ENCODE measurements around the gene CCR1. TPM values are rescaled to one million over a fixed set of nuclear protein-coding genes. Genes with fewer than 3 reads are reported as not detected.
"Not testable (repeated sequence)": the region's sequence is repeated elsewhere in the genome, so short reads cannot be mapped to it uniquely, and the experiment has no call there.

The CCR1 gene
- total and polyA plus RNA-seq, 12 donors = 1.7 to 41.9 (median 13.3) TPM

DNA sequence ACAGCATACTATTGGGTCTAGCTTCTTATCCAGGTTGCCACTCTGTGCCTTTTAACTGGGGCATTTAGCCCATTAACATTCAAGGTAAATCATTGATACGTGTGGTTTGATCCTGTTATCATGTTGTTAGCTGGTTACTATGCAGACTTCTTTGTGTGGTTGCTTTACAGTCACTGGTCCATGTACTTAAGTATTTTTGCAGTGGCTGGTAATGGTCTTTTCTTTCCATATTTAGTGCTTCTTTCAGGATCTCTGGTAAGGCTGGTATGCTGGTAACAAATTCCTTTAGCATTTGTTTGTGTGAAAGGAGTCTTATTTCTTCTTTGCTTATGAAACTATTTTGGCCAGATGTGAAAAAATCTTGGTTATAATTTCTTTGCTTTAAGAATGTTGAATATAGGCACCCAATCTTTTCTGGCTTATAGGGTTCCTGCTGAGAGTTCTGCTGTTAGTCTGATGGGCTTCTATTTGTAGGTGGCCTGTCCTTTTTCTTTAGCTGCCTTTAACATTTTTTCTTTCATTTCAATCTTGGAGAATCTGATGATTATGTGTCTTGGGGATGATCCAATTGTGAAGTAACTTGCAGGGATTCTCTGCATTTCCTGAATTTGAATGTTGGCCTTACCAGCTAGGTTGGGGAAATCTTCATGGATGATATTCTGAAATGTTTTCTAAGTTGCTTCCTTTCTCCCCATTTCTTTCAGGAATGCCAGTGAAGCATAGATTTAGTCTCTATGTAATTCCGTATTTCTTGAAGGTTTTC, 39.3 kb downstream of the CCR1 start:
- intact Hi-C loops (cut with DNase I) = no loop called here
- no peak for DNase-seq
- WGBS, 4 donors = 61 to 75% (median 71%) methylated on average over 2 of the region's 2 CpGs
- Histone ChIP-seq H3K36me3 (replicated peaks in 1 of 2) (no peaks in the 10 kb centered on the region), H3K9me3 (replicated peaks in 1 of 3) (no peaks in the 10 kb centered on the region), H3K4me3 (no peak overlapping the region), H3K27ac (no peak overlapping the region), H3K4me1 (replicated peaks in 1 of 2) (no peaks in the 10 kb centered on the region), H3K27me3 (no peaks in the 10 kb centered on the region)
- TF ChIP-seq POLR2A (IDR thresholded peaks at IDR 0.05) (no peak), CTCF (IDR thresholded peaks at IDR 0.05) (no peak)

GRCh38 chr3:46163556-46164041, 44.5 kb downstream of the CCR1 start:
- intact Hi-C loops (cut with DNase I) = no loop called here
- WGBS, 4 donors = 72 to 100% (median 75%) methylated on average over 1 to 3 of the region's 3 CpGs

DNA sequence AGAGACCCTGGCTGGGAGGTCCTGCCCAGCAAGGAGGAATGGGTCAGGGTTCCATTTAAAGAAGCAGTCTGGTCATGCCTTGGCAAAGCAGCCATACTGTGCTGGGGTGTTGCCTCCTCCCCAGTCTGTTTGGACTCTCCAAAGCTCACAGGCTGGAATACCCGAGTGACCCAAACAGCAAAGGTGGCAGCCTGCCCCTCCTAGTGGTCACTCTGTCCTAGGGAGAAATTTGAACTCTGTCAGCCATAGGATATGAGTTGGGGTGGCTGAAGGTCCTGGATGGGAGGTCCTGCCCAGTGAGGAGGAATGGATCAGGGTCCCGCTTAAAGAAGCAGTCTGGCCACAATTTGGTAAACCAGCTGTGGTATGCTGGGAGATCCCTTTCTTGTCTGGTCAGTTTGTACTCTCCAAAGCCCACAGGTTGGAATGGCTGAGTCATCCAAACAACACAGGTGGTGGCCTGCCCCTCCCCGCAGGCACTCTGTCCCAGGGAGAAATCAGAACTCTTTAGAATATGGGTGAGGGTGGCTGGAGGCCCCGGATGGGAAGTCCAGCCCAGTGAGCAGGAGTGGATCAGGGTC, 45.0 kb downstream of the CCR1 start:
- H3K27ac ChIP-seq = no peak overlapping the region
- no peaks in the 10 kb centered on the region for H3K36me3 ChIP-seq (replicated peaks in 1 of 2)
- no peak for DNase-seq
- H3K4me3 ChIP-seq = no peak overlapping the region
- no peaks in the 10 kb centered on the region for H3K4me1 ChIP-seq (replicated peaks in 1 of 2)
- WGBS, 4 donors = 69 to 76% (median 71%) methylated on average over 2 to 4 of the region's 4 CpGs
- no peaks in the 10 kb centered on the region for H3K27me3 ChIP-seq
- intact Hi-C loops (cut with DNase I) = no loop called here
- no peak for TF ChIP-seq CTCF (IDR thresholded peaks at IDR 0.05)
- TF ChIP-seq POLR2A (IDR thresholded peaks at IDR 0.05) = no peak
- H3K9me3 ChIP-seq (replicated peaks in 1 of 3) = no peaks in the 10 kb centered on the region

More at GRCh38 chr3:46163556-46164041, 44.5 kb downstream of the CCR1 start:
- Histone ChIP-seq H3K4me3 (no peak overlapping the region), H3K27ac (no peak overlapping the region), H3K36me3 (replicated peaks in 1 of 2) (no peaks in the 10 kb centered on the region), H3K4me1 (replicated peaks in 1 of 2) (no peaks in the 10 kb centered on the region), H3K27me3 (no peaks in the 10 kb centered on the region), H3K9me3 (replicated peaks in 1 of 3) (no peaks in the 10 kb centered on the region)
- DNase-seq = no peak
- TF ChIP-seq CTCF (IDR thresholded peaks at IDR 0.05) (no peak), POLR2A (IDR thresholded peaks at IDR 0.05) (no peak)

GRCh38 chr3:46157685-46158084, 50.4 kb downstream of the CCR1 start:
- H3K9me3 ChIP-seq (replicated peaks in 1 of 3); H3K27ac ChIP-seq; H3K4me3 ChIP-seq; H3K27me3 ChIP-seq; intact Hi-C loops (cut with DNase I); DNase-seq; H3K36me3 ChIP-seq (replicated peaks in 1 of 2); H3K4me1 ChIP-seq (replicated peaks in 1 of 2): not testable (repeated sequence)
- WGBS, 4 donors = 52 to 72% (median 60%) methylated on average over 1 of the region's 1 CpG

Data from adrenal gland (tissue), 12 donors.